Activated CD4-positive, alpha-beta T cell treated with anti-CD3 and anti-CD28 coated beads for 36 hours (primary cell): ENCODE results near the gene EPGN. TPM values are rescaled to one million over a fixed set of nuclear protein-coding genes. Genes with fewer than 3 reads are reported as not detected.

ENCODE experiments used
- ATAC-seq: fragments of 200-7000 bp; cut with Tn5 transposase; one replicate; pipeline ENCODE4 v1.10.0; 2021; ENCODE audit warnings: mild to moderate bottlenecking, moderate library complexity
- CTCF ChIA-PET: fragments of 350-600 bp; sonication (Branson Sonifier 250); formaldehyde crosslinking; loops from one replicate; lab custom pipeline; 2021; ENCODE audit warnings: antibody characterized with exemption; lab: Charles Lee
- POLR2A ChIA-PET: fragments of 350-600 bp; sonication (Branson Sonifier 250); formaldehyde crosslinking; loops from one replicate; lab custom pipeline; 2021; ENCODE audit warnings: antibody characterized with exemption, inconsistent platforms; lab: Charles Lee
- DNase-seq: peaks from one replicate; pipeline ENCODE4 v3.0.0-alpha.2; 2020
- H3K27ac Mint-ChIP-seq: one replicate; pipeline ENCODE4 v1.8.0; 2021; ENCODE audit warnings: mixed read lengths
- H3K27me3 Mint-ChIP-seq: one replicate; pipeline ENCODE4 v1.8.0; 2021; ENCODE audit warnings: mixed read lengths
- H3K36me3 Mint-ChIP-seq: one replicate; pipeline ENCODE4 v1.8.0; 2021; ENCODE audit warnings: low read depth, mixed read lengths
- H3K4me1 Mint-ChIP-seq: one replicate; pipeline ENCODE4 v1.8.0; 2021; ENCODE audit warnings: mixed read lengths
- H3K4me3 Mint-ChIP-seq: one replicate; pipeline ENCODE4 v1.8.0; 2021; ENCODE audit warnings: mild to moderate bottlenecking, moderate library complexity, mixed read lengths
- H3K9me3 Mint-ChIP-seq: one replicate; pipeline ENCODE4 v1.8.0; 2021; ENCODE audit warnings: low read depth, mixed read lengths
- intact Hi-C, 2 experiments: fragments of 100-400 bp; cut with DNase I in 1 of 2; cut with micrococcal nuclease in 1 of 2; formaldehyde crosslinking; loops; one replicate each; pipeline versions ENCODE4 v1.14.2 to v1.15.1; 2022 to 2024; cut with DNase I, micrococcal nuclease
- total RNA-seq, 2 experiments: library from RNA; stranded (reverse); gene quantifications; one replicate each; pipeline ENCODE4 v1.2.3, GENCODE V29; 2021

EPGN gene
- total RNA-seq, 2 experiments from 2014 or later = 0.14 TPM; not detected in 1

DNA sequence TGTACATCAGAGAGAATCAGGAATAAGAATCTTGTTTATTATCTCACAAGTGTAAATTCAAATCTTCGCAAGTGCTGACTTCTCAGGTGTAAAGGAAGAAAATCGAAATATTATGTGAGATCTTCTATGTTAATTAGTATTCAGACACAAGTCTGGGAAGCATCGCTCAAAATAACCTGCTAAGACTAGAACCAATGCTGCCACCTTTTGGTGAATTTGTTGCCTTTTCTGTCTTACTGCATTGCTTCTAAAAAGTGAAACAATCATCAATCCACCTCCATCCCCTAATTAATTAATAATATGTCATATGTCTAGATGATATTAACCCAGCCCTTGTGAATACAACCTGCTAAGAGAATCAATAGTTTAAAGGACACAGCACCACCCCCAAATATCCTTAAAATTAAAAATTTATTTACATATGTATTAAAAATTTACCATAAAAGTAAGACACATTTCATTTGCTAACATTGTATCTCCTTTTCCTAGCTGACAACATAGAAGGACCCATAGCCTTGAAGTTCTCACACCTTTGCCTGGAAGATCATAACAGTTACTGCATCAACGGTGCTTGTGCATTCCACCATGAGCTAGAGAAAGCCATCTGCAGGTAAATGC, 3.5 kb downstream of the EPGN start:
- peak; percentile 22 for DNase-seq
- H3K4me1 Mint-ChIP-seq = peaks cover 14% of the 10 kb centered on the region
- no peaks in the 10 kb centered on the region for H3K9me3 Mint-ChIP-seq
- H3K27me3 Mint-ChIP-seq = no peaks in the 10 kb centered on the region
- ATAC-seq = no peak
- no peaks in the 10 kb centered on the region for H3K36me3 Mint-ChIP-seq
- intact Hi-C loops = loop anchor here (1.0 to 5.0 kb wide), 3 partner anchors 84 to 650 kb away; no protein-coding TSS in a partner anchor
- ChIA-PET CTCF (interaction anchor here (0.8 to 4.9 kb wide), 5 partner anchors 9 to 121 kb away, joined by 3 to 23 read pairs (median 3); no protein-coding TSS in a partner anchor), POLR2A (no interaction called here)
- no peak overlapping the region for H3K27ac Mint-ChIP-seq
- H3K4me3 Mint-ChIP-seq = no peak overlapping the region

DNA sequence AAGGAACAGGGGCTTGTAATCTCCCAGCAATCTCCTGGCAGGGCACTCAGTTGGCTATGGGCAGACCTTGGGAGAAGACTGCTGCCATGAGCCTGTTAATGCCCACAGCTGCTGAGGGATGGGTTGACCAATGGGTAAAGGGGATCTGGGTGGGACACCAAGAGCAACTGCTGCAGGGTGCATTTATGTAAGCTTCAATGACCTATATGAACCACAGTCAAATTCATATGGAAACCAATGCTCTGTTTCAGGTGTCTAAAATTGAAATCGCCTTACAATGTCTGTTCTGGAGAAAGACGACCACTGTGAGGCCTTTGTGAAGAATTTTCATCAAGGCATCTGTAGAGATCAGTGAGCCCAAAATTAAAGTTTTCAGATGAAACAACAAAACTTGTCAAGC, 6.1 kb downstream of the EPGN start:
- Mint-ChIP-seq H3K4me3 (no peak overlapping the region), H3K36me3 (no peaks in the 10 kb centered on the region), H3K27ac (no peak overlapping the region), H3K27me3 (no peaks in the 10 kb centered on the region), H3K9me3 (no peaks in the 10 kb centered on the region), H3K4me1 (peaks cover 2% of the 10 kb centered on the region)
- CTCF ChIA-PET = interaction anchor here (1.6 to 4.9 kb wide), 2 partner anchors 9 to 85 kb away, joined by 5 to 23 read pairs; no protein-coding TSS in a partner anchor
- POLR2A ChIA-PET = interaction anchor here (0.6 kb wide), 1 partner anchor 10 kb away, joined by 4 read pairs; no protein-coding TSS in a partner anchor
- no peak for DNase-seq
- intact Hi-C loops = loop anchor here in 1 of 2 experiments (5.0 kb wide), 1 partner anchor 652 kb away; no protein-coding TSS in a partner anchor
- no peak for ATAC-seq

- DNase-seq (no peak), ATAC-seq (no peak)
- Mint-ChIP-seq H3K27me3 (no peaks in the 10 kb centered on the region), H3K36me3 (no peaks in the 10 kb centered on the region), H3K9me3 (no peaks in the 10 kb centered on the region), H3K4me3 (no peak overlapping the region), H3K4me1 (no peaks in the 10 kb centered on the region), H3K27ac (no peak overlapping the region)
- ChIA-PET CTCF (interaction anchor here (1.2 to 4.9 kb wide), 3 partner anchors 9 to 86 kb away, joined by 4 to 23 read pairs (median 5); no protein-coding TSS in a partner anchor), POLR2A (no interaction called here)
- intact Hi-C loops = loop anchor here in 1 of 2 experiments (5.0 kb wide), 1 partner anchor 653 kb away; no protein-coding TSS in a partner anchor
These were observed 6.7 kb downstream of the EPGN start for GRCh38 chr4:74314944-74315343.

GRCh38 chr4:74315376-74315775, 7.1 kb downstream of the EPGN start:
- H3K27ac Mint-ChIP-seq = no peak overlapping the region
- no peak overlapping the region for H3K4me3 Mint-ChIP-seq
- no peaks in the 10 kb centered on the region for H3K27me3 Mint-ChIP-seq
- ChIA-PET CTCF (interaction anchor here (1.2 to 4.9 kb wide), 2 partner anchors 46 to 86 kb away, joined by 4 to 23 read pairs; no protein-coding TSS in a partner anchor), POLR2A (no interaction called here)
- ATAC-seq = no peak
- H3K4me1 Mint-ChIP-seq = peaks cover under 1% of the 10 kb centered on the region
- intact Hi-C loops = no loop called here
- no peaks in the 10 kb centered on the region for H3K36me3 Mint-ChIP-seq
- DNase-seq = no peak
- H3K9me3 Mint-ChIP-seq = no peaks in the 10 kb centered on the region

DNA sequence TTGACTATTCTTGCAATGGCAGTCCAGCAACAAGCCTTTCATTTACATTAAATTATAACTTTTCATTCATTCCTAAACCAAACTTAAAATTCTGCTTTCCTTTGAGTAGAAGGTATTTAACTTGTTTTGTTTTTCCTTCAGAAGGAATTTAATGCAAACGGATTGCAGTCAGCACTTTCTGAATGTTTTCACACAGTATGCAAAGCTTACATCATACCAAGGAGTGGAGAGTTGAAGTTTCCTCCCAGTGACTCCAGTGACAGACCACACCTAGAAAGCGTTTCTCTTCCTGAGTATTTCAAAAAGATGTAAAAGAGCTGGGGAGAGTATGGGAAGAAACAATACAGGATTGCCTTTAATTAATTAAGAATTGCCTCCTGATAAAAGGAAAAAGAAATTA, 8.1 kb downstream of the EPGN start:
- ChIA-PET CTCF (interaction anchor here (0.9 to 4.9 kb wide), 2 partner anchors 87 to 127 kb away, joined by 4 to 23 read pairs; no protein-coding TSS in a partner anchor), POLR2A (no interaction called here)
- no peaks in the 10 kb centered on the region for H3K27me3 Mint-ChIP-seq
- no peak overlapping the region for H3K4me3 Mint-ChIP-seq
- H3K36me3 Mint-ChIP-seq = no peaks in the 10 kb centered on the region
- no peak overlapping the region for H3K27ac Mint-ChIP-seq
- peaks cover 5% of the 10 kb centered on the region for H3K4me1 Mint-ChIP-seq
- intact Hi-C loops = no loop called here
- no peaks in the 10 kb centered on the region for H3K9me3 Mint-ChIP-seq
- no peak for DNase-seq
- no peak for ATAC-seq

DNA sequence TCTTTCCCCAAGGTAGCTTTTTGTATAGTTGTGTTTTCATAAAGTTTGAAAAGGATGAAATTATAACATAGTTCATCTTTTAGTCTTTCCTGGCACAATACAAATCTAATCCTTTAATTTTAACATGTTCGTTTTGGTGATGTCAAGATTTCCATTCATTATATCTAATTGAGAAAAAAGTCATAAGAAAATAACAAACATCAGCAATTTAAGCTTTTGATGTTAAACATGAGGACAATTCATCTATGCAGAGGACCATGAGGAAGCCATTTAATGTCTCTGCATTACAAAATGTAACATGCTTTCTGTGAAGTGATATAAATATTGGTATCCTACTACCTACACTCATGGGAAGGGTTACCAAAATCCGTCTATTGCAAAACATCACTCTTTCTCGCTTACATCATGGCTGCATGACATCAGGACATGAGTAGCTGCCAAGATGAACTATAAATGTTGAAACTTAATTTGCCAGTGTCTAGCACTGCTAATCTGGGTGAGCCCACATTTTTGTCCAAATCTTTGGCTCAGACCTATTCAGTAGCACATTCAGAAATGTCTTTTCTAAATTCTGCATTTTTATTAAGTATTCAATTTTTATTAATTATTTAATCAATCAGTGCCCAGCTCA, 9.5 kb downstream of the EPGN start:
- ATAC-seq (no peak), DNase-seq (no peak)
- CTCF ChIA-PET = interaction anchor here (0.8 to 4.7 kb wide), 6 partner anchors 20 to 358 kb away, joined by 3 to 39 read pairs (median 3); no protein-coding TSS in a partner anchor
- H3K36me3 Mint-ChIP-seq = no peaks in the 10 kb centered on the region
- peaks cover 5% of the 10 kb centered on the region for H3K4me1 Mint-ChIP-seq
- intact Hi-C loops = no loop called here
- H3K27ac Mint-ChIP-seq = no peak overlapping the region
- H3K9me3 Mint-ChIP-seq = no peaks in the 10 kb centered on the region
- H3K27me3 Mint-ChIP-seq = no peaks in the 10 kb centered on the region
- POLR2A ChIA-PET = no interaction called here
- H3K4me3 Mint-ChIP-seq = no peak overlapping the region

DNA sequence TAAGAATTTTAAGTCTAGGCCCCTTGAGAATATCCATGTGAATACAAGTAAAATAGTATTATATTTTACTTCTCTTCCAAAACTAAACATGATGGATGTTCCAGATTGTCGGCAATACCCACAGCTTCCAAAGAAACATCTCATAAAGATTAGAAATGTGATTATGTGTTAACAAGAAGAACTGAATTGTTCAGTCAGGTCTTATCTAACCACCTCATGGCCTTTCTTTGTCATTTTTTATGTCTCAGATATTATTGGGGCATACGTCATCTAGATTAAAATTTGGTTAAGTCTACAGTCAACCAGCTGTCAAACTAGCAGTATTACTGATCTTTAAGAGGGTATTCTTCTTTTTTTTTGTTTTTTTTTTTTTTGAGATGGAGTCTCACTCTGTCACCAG, 10.0 kb downstream of the EPGN start:
- Mint-ChIP-seq H3K4me3 (no peak overlapping the region), H3K4me1 (peaks cover 5% of the 10 kb centered on the region), H3K36me3 (no peaks in the 10 kb centered on the region), H3K27ac (no peak overlapping the region), H3K9me3 (no peaks in the 10 kb centered on the region), H3K27me3 (no peaks in the 10 kb centered on the region)
- CTCF ChIA-PET = interaction anchor here (0.6 to 4.7 kb wide), 8 partner anchors 17 to 358 kb away, joined by 3 to 39 read pairs (median 3); no protein-coding TSS in a partner anchor
- DNase-seq = no peak
- POLR2A ChIA-PET = no interaction called here
- no peak for ATAC-seq
- intact Hi-C loops = no loop called here

DNA sequence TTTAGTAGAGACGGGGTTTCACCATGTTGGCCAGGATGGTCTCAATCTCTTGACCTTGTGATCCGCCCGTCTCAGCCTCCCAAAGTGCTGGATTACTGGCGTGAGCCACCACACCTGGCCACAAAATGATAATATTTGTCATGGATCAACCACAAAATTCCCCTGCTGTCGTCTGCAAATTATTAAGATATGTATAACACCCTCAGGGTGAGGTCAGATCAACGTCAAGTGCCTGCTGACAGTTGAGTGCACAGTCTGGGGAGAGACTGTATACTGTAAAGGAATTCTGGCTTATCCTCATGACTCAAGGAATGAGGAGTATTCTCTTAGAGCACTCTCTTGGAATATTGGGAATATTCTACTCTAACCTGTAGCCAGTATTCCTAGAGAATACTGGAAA, 11.2 kb downstream of the EPGN start:
- ChIA-PET CTCF (interaction anchor here (0.6 to 4.7 kb wide), 15 partner anchors 18 to 452 kb away, joined by 3 to 39 read pairs (median 4); no protein-coding TSS in a partner anchor), POLR2A (no interaction called here)
- Mint-ChIP-seq H3K27ac (no peak overlapping the region), H3K9me3 (no peaks in the 10 kb centered on the region), H3K27me3 (peaks cover 2% of the 10 kb centered on the region), H3K4me3 (no peak overlapping the region), H3K4me1 (peaks cover 5% of the 10 kb centered on the region), H3K36me3 (no peaks in the 10 kb centered on the region)
- ATAC-seq = no peak
- intact Hi-C loops = no loop called here
- no peak for DNase-seq

DNA sequence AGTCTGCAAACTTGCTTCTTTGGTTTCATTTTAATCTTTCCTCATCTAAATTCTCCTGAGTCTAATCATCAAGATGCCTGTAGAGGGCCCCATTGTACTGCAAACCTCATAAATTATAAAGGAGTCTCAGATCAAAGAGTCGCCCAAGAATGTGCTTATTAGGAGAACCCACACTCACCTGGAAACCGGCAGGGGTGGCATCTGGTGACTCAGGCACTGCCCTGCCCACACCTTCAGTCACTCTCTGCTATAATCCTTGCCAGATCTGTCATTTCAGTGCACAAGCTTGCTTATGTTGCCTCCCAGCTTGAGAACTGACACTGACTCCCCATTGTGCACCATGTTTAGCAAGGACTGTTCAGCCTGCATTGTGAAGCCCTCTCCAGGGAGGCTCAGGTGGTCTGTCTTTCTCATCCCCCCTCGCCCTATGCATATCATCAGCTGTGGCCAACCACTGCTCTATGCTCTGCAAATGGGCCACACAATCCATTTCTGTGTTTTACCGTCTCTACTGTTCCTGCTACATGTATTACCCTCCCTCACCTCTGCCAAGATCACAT, 12.4 kb downstream of the EPGN start:
- POLR2A ChIA-PET = no interaction called here
- Mint-ChIP-seq H3K36me3 (no peaks in the 10 kb centered on the region), H3K27ac (no peak overlapping the region), H3K4me1 (peaks cover 5% of the 10 kb centered on the region), H3K9me3 (no peaks in the 10 kb centered on the region), H3K27me3 (peaks cover 2% of the 10 kb centered on the region), H3K4me3 (no peak overlapping the region)
- intact Hi-C loops = loop anchor here (1.0 to 5.0 kb wide), 6 partner anchors 52 to 355 kb away; no protein-coding TSS in a partner anchor
- CTCF ChIA-PET = interaction anchor here (0.6 to 4.7 kb wide), 22 partner anchors 8 to 451 kb away, joined by 3 to 39 read pairs (median 3); no protein-coding TSS in a partner anchor
- ATAC-seq (peak; percentile 99), DNase-seq (peak; percentile 66)

DNA sequence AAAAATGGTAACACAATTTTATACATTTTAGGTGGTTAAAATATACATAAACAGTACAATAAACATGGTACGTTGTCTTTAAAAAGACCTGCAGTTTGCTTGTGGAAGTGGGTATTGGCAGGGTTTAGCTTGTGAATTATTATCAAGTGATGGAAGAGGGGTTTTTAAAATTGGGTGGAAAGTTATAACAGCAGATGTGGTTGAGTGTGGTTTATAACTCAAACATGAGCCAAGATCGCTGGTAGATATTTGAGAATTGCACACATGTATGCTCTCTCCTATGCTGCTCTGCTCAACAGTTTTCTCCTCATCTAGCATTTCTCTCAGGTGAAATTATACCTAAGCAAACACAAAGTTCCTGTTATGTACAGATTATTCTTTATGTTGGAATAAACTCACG, 14.0 kb downstream of the EPGN start:
- Mint-ChIP-seq H3K27me3 (peaks cover 2% of the 10 kb centered on the region), H3K36me3 (no peaks in the 10 kb centered on the region), H3K4me3 (no peak overlapping the region), H3K4me1 (peaks cover 5% of the 10 kb centered on the region), H3K27ac (no peak overlapping the region), H3K9me3 (no peaks in the 10 kb centered on the region)
- intact Hi-C loops = loop anchor here in 1 of 2 experiments (5.0 kb wide), 1 partner anchor 50 kb away; no protein-coding TSS in a partner anchor
- DNase-seq (no peak), ATAC-seq (no peak)
- ChIA-PET POLR2A (no interaction called here), CTCF (interaction anchor here (1.4 to 2.8 kb wide), 2 partner anchors 347 to 350 kb away, joined by 4 to 18 read pairs; no protein-coding TSS in a partner anchor)

- ATAC-seq (no peak), DNase-seq (no peak)
- no peak overlapping the region for H3K27ac Mint-ChIP-seq
- H3K9me3 Mint-ChIP-seq = no peaks in the 10 kb centered on the region
- H3K4me1 Mint-ChIP-seq = peaks cover 5% of the 10 kb centered on the region
- no peak overlapping the region for H3K4me3 Mint-ChIP-seq
- POLR2A ChIA-PET = no interaction called here
- intact Hi-C loops = loop anchor here in 1 of 2 experiments (5.0 kb wide), 1 partner anchor 49 kb away; no protein-coding TSS in a partner anchor
- no peaks in the 10 kb centered on the region for H3K36me3 Mint-ChIP-seq
- CTCF ChIA-PET = interaction anchor here (1.5 kb wide), 1 partner anchor 352 kb away, joined by 4 read pairs; no protein-coding TSS in a partner anchor
- H3K27me3 Mint-ChIP-seq = peaks cover 4% of the 10 kb centered on the region
These were observed 15.4 kb downstream of the EPGN start for GRCh38 chr4:74323663-74324062.
